Measurements from ENCODE around the gene SH2D4B.

DNA sequence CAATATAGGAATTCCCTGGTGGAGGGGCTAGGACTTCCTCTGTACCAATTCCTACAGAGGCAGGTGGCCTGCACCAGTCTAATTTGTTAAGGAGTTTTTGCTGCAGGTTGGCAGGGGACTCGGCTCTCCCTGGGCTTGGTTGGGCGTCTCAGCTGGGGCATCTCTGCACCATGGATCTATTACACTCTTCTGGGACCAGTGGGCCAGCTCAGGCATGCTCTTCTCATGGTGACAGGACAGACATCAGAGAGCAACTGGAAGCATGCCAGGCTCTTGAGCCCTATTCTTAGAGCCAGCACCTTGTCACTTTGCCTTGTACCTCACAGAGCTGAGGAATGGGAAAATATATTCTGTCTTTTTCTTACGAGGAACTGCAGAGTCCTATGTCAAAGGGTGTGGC lies 74.6 kb downstream of the SH2D4B start:
- TF ChIP-seq EZH2phosphoT487 (IDR thresholded peaks at IDR 0.05; ENCODE audit: low read depth, severe bottlenecking, unreplicated experiment): no peak
- TF ChIP-seq, protein P1, sequence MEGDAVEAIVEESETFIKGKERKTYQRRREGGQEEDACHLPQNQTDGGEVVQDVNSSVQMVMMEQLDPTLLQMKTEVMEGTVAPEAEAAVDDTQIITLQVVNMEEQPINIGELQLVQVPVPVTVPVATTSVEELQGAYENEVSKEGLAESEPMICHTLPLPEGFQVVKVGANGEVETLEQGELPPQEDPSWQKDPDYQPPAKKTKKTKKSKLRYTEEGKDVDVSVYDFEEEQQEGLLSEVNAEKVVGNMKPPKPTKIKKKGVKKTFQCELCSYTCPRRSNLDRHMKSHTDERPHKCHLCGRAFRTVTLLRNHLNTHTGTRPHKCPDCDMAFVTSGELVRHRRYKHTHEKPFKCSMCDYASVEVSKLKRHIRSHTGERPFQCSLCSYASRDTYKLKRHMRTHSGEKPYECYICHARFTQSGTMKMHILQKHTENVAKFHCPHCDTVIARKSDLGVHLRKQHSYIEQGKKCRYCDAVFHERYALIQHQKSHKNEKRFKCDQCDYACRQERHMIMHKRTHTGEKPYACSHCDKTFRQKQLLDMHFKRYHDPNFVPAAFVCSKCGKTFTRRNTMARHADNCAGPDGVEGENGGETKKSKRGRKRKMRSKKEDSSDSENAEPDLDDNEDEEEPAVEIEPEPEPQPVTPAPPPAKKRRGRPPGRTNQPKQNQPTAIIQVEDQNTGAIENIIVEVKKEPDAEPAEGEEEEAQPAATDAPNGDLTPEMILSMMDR (IDR thresholded peaks at IDR 0.05; ENCODE audit: poor library complexity): no peak
- no peak for TF ChIP-seq EZH2 (IDR thresholded peaks at IDR 0.05; ENCODE audit: borderline replicate concordance)

Measured in hepatocyte (in vitro differentiated cells).